ENCODE data around the gene CORO7.

DNA sequence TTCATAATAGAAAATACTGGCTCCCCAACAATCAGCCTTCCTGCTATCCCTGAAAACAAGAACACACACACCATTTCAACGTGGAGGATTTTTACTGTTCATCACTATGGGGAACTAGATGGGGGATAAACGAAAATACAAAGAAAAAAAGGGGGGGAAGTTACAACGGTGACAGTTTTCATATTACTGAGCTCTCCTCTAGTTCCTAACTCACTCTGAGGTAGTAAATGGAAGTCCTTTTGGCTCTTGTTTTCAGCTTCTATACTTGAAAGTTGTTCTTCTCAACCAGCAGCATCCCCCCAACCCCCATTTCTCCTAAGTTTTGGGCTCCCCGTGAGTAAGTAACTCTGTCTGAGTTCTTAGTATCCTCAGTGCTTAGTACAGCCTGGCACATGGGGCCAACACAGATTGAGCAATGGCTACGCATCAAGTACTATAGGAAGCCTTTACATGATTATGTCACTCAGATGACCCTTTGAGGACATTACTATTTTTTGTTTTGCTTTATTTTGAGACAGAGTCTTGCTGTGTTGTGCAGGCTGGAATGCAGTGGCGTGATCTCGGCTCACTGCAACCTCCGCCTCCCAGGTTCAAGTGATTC lies 4.2 kb upstream of the CORO7 start:
- TF ChIP-seq, protein P1, sequence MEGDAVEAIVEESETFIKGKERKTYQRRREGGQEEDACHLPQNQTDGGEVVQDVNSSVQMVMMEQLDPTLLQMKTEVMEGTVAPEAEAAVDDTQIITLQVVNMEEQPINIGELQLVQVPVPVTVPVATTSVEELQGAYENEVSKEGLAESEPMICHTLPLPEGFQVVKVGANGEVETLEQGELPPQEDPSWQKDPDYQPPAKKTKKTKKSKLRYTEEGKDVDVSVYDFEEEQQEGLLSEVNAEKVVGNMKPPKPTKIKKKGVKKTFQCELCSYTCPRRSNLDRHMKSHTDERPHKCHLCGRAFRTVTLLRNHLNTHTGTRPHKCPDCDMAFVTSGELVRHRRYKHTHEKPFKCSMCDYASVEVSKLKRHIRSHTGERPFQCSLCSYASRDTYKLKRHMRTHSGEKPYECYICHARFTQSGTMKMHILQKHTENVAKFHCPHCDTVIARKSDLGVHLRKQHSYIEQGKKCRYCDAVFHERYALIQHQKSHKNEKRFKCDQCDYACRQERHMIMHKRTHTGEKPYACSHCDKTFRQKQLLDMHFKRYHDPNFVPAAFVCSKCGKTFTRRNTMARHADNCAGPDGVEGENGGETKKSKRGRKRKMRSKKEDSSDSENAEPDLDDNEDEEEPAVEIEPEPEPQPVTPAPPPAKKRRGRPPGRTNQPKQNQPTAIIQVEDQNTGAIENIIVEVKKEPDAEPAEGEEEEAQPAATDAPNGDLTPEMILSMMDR (IDR thresholded peaks at IDR 0.05), result no peak
- TF ChIP-seq ZFX (IDR thresholded peaks at IDR 0.05; ENCODE audit: borderline replicate concordance), result no peak
